H1 (cell line): ENCODE data around the gene PPARD. TPM values are rescaled to one million over a fixed set of nuclear protein-coding genes. Genes with fewer than 3 reads are reported as not detected.

Source experiments
- CTCF ChIA-PET: fragments of 300-600 bp; sonication (Branson Sonifier 250); formaldehyde crosslinking; loops from one replicate; lab custom pipeline; 2021; ENCODE audit not compliant: partially characterized antibody; lab: Charles Lee
- POLR2A ChIA-PET: fragments of 300-600 bp; sonication (Branson Sonifier 250); formaldehyde crosslinking; loops from one replicate; lab custom pipeline; 2021; ENCODE audit warnings: inconsistent platforms; ENCODE audit not compliant: partially characterized antibody; lab: Charles Lee
- DNase-seq, 2 experiments: peaks; one replicate each; pipeline versions ENCODE4 v3.0.0 to v3.0.0-alpha.2; 2010 to 2022; ENCODE audit warnings: low spot score in 2 of 2, low read depth in 1 of 2, mixed read lengths in 1 of 2
- FAIRE-seq: peaks from 2 replicates; lab custom pipeline; 2011; peaks lifted over from hg19 to GRCh38; lab: Jason Lieb, UNC
- H2AFZ ChIP-seq: 2 replicates; pipeline ENCODE4 v1.8.1; 2012; ENCODE audit warnings: low read length, inconsistent platforms
- H2AK5ac ChIP-seq: 2 replicates; pipeline ENCODE4 v1.6.1; 2013; ENCODE audit warnings: low read depth, low read length
- H2BK120ac ChIP-seq: replicated peaks from 2 replicates; pipeline ENCODE3; 2013; ENCODE audit warnings: low read depth, low read length, inconsistent platforms
- H2BK12ac ChIP-seq: 2 replicates; pipeline ENCODE4 v1.6.1; 2013; ENCODE audit warnings: low read depth, low read length
- H2BK15ac ChIP-seq: 2 replicates; pipeline ENCODE4 v1.6.1; 2013; ENCODE audit warnings: low read length
- H2BK20ac ChIP-seq: 2 replicates; pipeline ENCODE4 v1.6.1; 2013; ENCODE audit warnings: low read length
- H2BK5ac ChIP-seq: 2 replicates; pipeline ENCODE4 v1.6.1; 2013; ENCODE audit warnings: low read depth, low read length
- H3K14ac ChIP-seq: 2 replicates; pipeline ENCODE4 v1.6.1; 2013; ENCODE audit warnings: inconsistent platforms; ENCODE audit not compliant: insufficient read length
- H3K18ac ChIP-seq: 2 replicates; pipeline ENCODE4 v1.6.1; 2013; ENCODE audit warnings: low read length; ENCODE audit errors: extremely low read depth
- H3K23ac ChIP-seq: 2 replicates; pipeline ENCODE4 v1.6.1; 2013; ENCODE audit warnings: inconsistent platforms; ENCODE audit not compliant: insufficient read length
- H3K23me2 ChIP-seq: 2 replicates; pipeline ENCODE4 v1.6.1; 2013; ENCODE audit warnings: low read depth, low read length
- H3K27ac ChIP-seq: 2 replicates; pipeline ENCODE4 v1.6.1; 2011; ENCODE audit warnings: low read depth, low read length, inconsistent platforms
- H3K27me3 ChIP-seq, 4 experiments: replicated peaks in 1 of 4; 1 replicate in 1 of 4; 2 replicates in 3 of 4; pipeline versions ENCODE4 v1.6.1 to v1.8.1; 2011 to 2013; ENCODE audit warnings: low read length in 3 of 4, mild to moderate bottlenecking in 3 of 4, inconsistent platforms in 2 of 4, mixed read lengths in 2 of 4, moderate library complexity in 1 of 4; ENCODE audit not compliant: control insufficient read depth in 3 of 4, insufficient read depth in 3 of 4; ENCODE audit errors: extremely low read depth in 1 of 4
- H3K36me3 ChIP-seq, 4 experiments: 2 replicates each; pipeline versions ENCODE4 v1.6.1 to v1.8.1; 2011 to 2013; ENCODE audit warnings: mild to moderate bottlenecking in 4 of 4, low read length in 3 of 4, moderate library complexity in 2 of 4, control low read depth in 1 of 4, inconsistent platforms in 1 of 4; ENCODE audit not compliant: insufficient read depth in 4 of 4, control insufficient read depth in 2 of 4
- H3K4ac ChIP-seq: replicated peaks from 2 replicates; pipeline ENCODE3; 2013; ENCODE audit warnings: low read length, low read depth, mixed read lengths, inconsistent platforms; ENCODE audit not compliant: insufficient read length
- H3K4me1 ChIP-seq, 4 experiments: replicated peaks in 1 of 4; 1 replicate in 1 of 4; 2 replicates in 3 of 4; pipeline versions ENCODE4 v1.6.1 to v1.8.1; 2011 to 2013; ENCODE audit warnings: low read length in 3 of 4, inconsistent platforms in 2 of 4, mixed read lengths in 1 of 4; ENCODE audit not compliant: insufficient read depth in 4 of 4, control insufficient read depth in 3 of 4
- H3K4me2 ChIP-seq, 2 experiments: 2 replicates each; pipeline versions ENCODE4 v1.6.1 to v1.8.1; 2011 to 2013; ENCODE audit warnings: low read depth in 2 of 2, low read length in 2 of 2, control low read depth in 1 of 2, inconsistent platforms in 1 of 2, mild to moderate bottlenecking in 1 of 2; ENCODE audit not compliant: insufficient read depth in 1 of 2
- H3K4me3 ChIP-seq, 4 experiments: fragments of 200-600, 300-600 bp in 1 of 4; sonication (generic), shearing (Covaris generic), sonication (Bioruptor Twin) in 1 of 4; 2 replicates each; pipeline versions ENCODE4 v1.5.1 to v1.8.1; 2011 to 2016; ENCODE audit warnings: low read length in 4 of 4, low read depth in 3 of 4, control low read depth in 2 of 4, inconsistent platforms in 2 of 4, mild to moderate bottlenecking in 2 of 4, mixed read lengths in 1 of 4, moderate library complexity in 1 of 4; ENCODE audit not compliant: insufficient read depth in 2 of 4; ENCODE audit errors: extremely low read depth in 1 of 4
- H3K56ac ChIP-seq: replicated peaks from 2 replicates; pipeline ENCODE3; 2013; ENCODE audit warnings: low read depth, mild to moderate bottlenecking, mixed read lengths, low read length, inconsistent platforms; ENCODE audit not compliant: insufficient read length
- H3K79me1 ChIP-seq: 2 replicates; pipeline ENCODE4 v1.6.1; 2013; ENCODE audit warnings: low read depth, low read length, control low read depth
- H3K79me2 ChIP-seq, 2 experiments: 2 replicates each; pipeline versions ENCODE4 v1.6.1 to v1.8.1; 2012 to 2013; ENCODE audit warnings: low read length in 2 of 2, mild to moderate bottlenecking in 2 of 2, inconsistent platforms in 1 of 2; ENCODE audit not compliant: insufficient read depth in 2 of 2, control insufficient read depth in 1 of 2
- H3K9ac ChIP-seq, 4 experiments: replicated peaks in 1 of 4; 1 replicate in 1 of 4; 2 replicates in 3 of 4; pipeline versions ENCODE4 v1.6.1 to v1.8.1; 2011 to 2013; ENCODE audit warnings: low read depth in 3 of 4, low read length in 3 of 4, control low read depth in 2 of 4, mild to moderate bottlenecking in 2 of 4, moderate library complexity in 2 of 4, inconsistent platforms in 1 of 4; ENCODE audit errors: extremely low read depth in 1 of 4
- H3K9me3 ChIP-seq, 2 experiments: 2 replicates each; pipeline versions ENCODE4 v1.6.1 to v1.8.1; 2012 to 2013; ENCODE audit warnings: mild to moderate bottlenecking in 2 of 2, moderate library complexity in 2 of 2, control low read depth in 1 of 2, inconsistent platforms in 1 of 2, low read depth in 1 of 2, low read length in 1 of 2, mixed read lengths in 1 of 2; ENCODE audit not compliant: insufficient read depth in 2 of 2
- H4K20me1 ChIP-seq, 2 experiments: replicated peaks in 1 of 2; 2 replicates each; pipeline versions ENCODE3 to v1.8.1; 2011 to 2013; ENCODE audit warnings: inconsistent platforms in 2 of 2, low read length in 2 of 2, mild to moderate bottlenecking in 1 of 2; ENCODE audit not compliant: insufficient read depth in 2 of 2, control insufficient read depth in 1 of 2
- H4K5ac ChIP-seq: 2 replicates; pipeline ENCODE4 v1.6.1; 2013; ENCODE audit warnings: low read length, low read depth, mixed read lengths, inconsistent platforms; ENCODE audit not compliant: insufficient read length
- H4K8ac ChIP-seq: 2 replicates; pipeline ENCODE4 v1.8.0; 2013; ENCODE audit warnings: mild to moderate bottlenecking, moderate library complexity, low read length, inconsistent platforms; ENCODE audit not compliant: insufficient read depth; ENCODE audit errors: extremely low read depth
- H4K91ac ChIP-seq: replicated peaks from 2 replicates; pipeline ENCODE3; 2013; ENCODE audit warnings: low read length, mixed read lengths, inconsistent platforms; ENCODE audit not compliant: insufficient read length
- RAD21 ChIP-seq, 2 experiments: IDR thresholded peaks in 1 of 2; conservative IDR thresholded peaks in 1 of 2; 2 replicates each; pipeline ENCODE4 v1.6.1; 2011; ENCODE audit warnings: low read depth in 2 of 2, low read length in 2 of 2, improper control_type of control experiment in 1 of 2, inconsistent platforms in 1 of 2, mild to moderate bottlenecking in 1 of 2, moderate library complexity in 1 of 2
- TAF7 ChIP-seq: optimal IDR thresholded peaks from 2 replicates; pipeline ENCODE3; 2011; ENCODE audit warnings: low read depth, mild to moderate bottlenecking, inconsistent platforms, low read length, moderate library complexity, borderline replicate concordance
- USF2 ChIP-seq: IDR thresholded peaks from 2 replicates; pipeline ENCODE4 v1.6.1; 2011; ENCODE audit warnings: low read length, improper control_type of control experiment
- YY1 ChIP-seq: IDR thresholded peaks from 2 replicates; pipeline ENCODE4 v1.6.1; 2011; ENCODE audit warnings: low read depth, mild to moderate bottlenecking, low read length
- WGBS, 2 experiments: shearing (Covaris generic) in 1 of 2; methylation state at CpG; one replicate each; pipeline versions ENCODE4 v1.1.6 to v1.1.7; 2013 to 2015; ENCODE audit warnings: low lambda C conversion rate in 2 of 2, mixed read lengths in 2 of 2, inconsistent platforms in 1 of 2, low coverage in 1 of 2, missing lambda C conversion rate in 1 of 2; ENCODE audit not compliant: insufficient replicate concordance in 2 of 2, insufficient coverage in 1 of 2, insufficient read length in 1 of 2; ENCODE audit errors: extremely low coverage in 1 of 2, missing lambda C conversion rate in 1 of 2; 5-methylcytosine and 5-hydroxymethylcytosine counted together
- polyA plus RNA-seq, 7 experiments: library from polyadenylated mRNA; depleted of rRNA in 3 of 7; stranded (reverse) in 5 of 7; unstranded in 2 of 7; fragments of >200 nt in 5 of 7; fragments of 200-250 nt in 2 of 7; gene quantifications; 1 replicate in 5 of 7; 2 replicates in 1 of 7; 4 replicates in 1 of 7; pipeline versions ENCODE4 v1.2.1 to v1.2.3, GENCODE V29; 2011 to 2013; ENCODE audit warnings: missing spikeins in 2 of 7, mixed read lengths in 2 of 7
- total RNA-seq: library from RNA; stranded (reverse); fragmentation: NEBNext Ultra II Directional; extraction: Animal tissue kit (Norgen Biotek cat#: 25700); gene quantifications from 2 replicates; pipeline ENCODE4 v1.2.1, GENCODE V29; 2021

PPARD gene
- total and polyA plus RNA-seq, 2 of the 8 experiments (the other 6 are each of a cell fraction or from before 2014, with no cell fraction given): 14.6 to 14.9 TPM

GRCh38 chr6:35328108-35328723 is 14.1 kb upstream of the PPARD start:
- H2AFZ ChIP-seq: peak overlapping the region; percentile 64; the same call in 1 of the 2 replicates

More at GRCh38 chr6:35328108-35328723, 14.1 kb upstream of the PPARD start:
- no peaks in the 10 kb centered on the region for H3K79me2 ChIP-seq
- H2BK12ac ChIP-seq: no peak overlapping the region
- H3K36me3 ChIP-seq: no peaks in the 10 kb centered on the region
- H3K4me3 ChIP-seq: 0 out of 8 replicates have a peak overlapping the region, but pooled peaks of 1 of the 4 experiments have one; percentile 7
- no peaks in the 10 kb centered on the region for H3K79me1 ChIP-seq
- ChIA-PET POLR2A (interaction anchor here (1.2 to 1.4 kb wide), 2 partner anchors 9 to 140 kb away, joined by 4 to 5 read pairs; partner anchors contain the start of gene RPL10A), CTCF (interaction anchor here (0.6 to 21.2 kb wide), 27 partner anchors 11 to 1193 kb away, joined by 3 to 358 read pairs (median 4); partner anchors contain the start of genes DEF6 and PPARD)
- H3K4me1 ChIP-seq: no peaks in the 10 kb centered on the region
- H3K56ac ChIP-seq: no peak overlapping the region
- DNase-seq: no peak
- H4K20me1 ChIP-seq: no peaks in the 10 kb centered on the region
- H3K27ac ChIP-seq: no peak overlapping the region
- no peak overlapping the region for H4K8ac ChIP-seq
- H2AK5ac ChIP-seq: no peak overlapping the region
- H3K4ac ChIP-seq: no peak overlapping the region
- H2BK120ac ChIP-seq: no peak overlapping the region
- no peak overlapping the region for H2BK5ac ChIP-seq
- no peak overlapping the region for H3K14ac ChIP-seq
- H3K4me2 ChIP-seq: no peak overlapping the region
- no peaks in the 10 kb centered on the region for H3K27me3 ChIP-seq
- FAIRE-seq: no peak
- WGBS, 2 experiments: 88% methylated on average over 1 of the region's 1 CpG; no CpG with 5 or more reads in 1 of the 2 experiments
- H2BK20ac ChIP-seq: 0 out of 2 replicates have a peak overlapping the region, but pooled peaks have one; percentile 29
- no peak overlapping the region for H4K91ac ChIP-seq
- H3K9ac ChIP-seq: no peak overlapping the region
- H4K5ac ChIP-seq: no peak overlapping the region
- H3K9me3 ChIP-seq: peaks cover 4% of the 10 kb centered on the region in 2 experiments; a peak in 3 of 4 replicates
- no peaks in the 10 kb centered on the region for H3K23me2 ChIP-seq
- H2BK15ac ChIP-seq: no peak overlapping the region
- TF ChIP-seq TAF7 (no peak), YY1 (no peak), RAD21 (IDR thresholded peaks at IDR 0.05 in 1 of 2, conservative IDR thresholded peaks at IDR 0.05 in 1 of 2; ENCODE audit: low read depth in 2 of 2, low read length in 2 of 2) (no peak), USF2 (peak; percentile 56; the same call in 1 of the 2 replicates)
- TF ChIP-seq, all 59 proteins: peak for 1
- no peak overlapping the region for H3K23ac ChIP-seq
- no peak overlapping the region for H3K18ac ChIP-seq
